Osteoblast (primary cell): Measurements from ENCODE around the gene KRTAP16-1. TPM values are rescaled to one million over a fixed set of nuclear protein-coding genes. Genes with fewer than 3 reads are reported as not detected.

Source experiments
- DNase-seq: peaks from one replicate; pipeline ENCODE4 v3.0.0; 2011; ENCODE audit warnings: low spot score, mixed read lengths; ENCODE audit not compliant: insufficient read length; ENCODE audit errors: missing footprints
- H2AFZ ChIP-seq: 2 replicates; pipeline ENCODE4 v1.6.0; 2011; ENCODE audit warnings: mild to moderate bottlenecking, low read length
- H3K27ac ChIP-seq: 2 replicates; pipeline ENCODE4 v1.5.1; 2011; ENCODE audit warnings: mild to moderate bottlenecking, low read depth, low read length, moderate library complexity
- H3K27me3 ChIP-seq: 2 replicates; pipeline ENCODE4 v1.6.0; 2012; ENCODE audit warnings: mild to moderate bottlenecking, control low read depth, inconsistent platforms, low read length, moderate library complexity; ENCODE audit not compliant: insufficient read depth
- H3K36me3 ChIP-seq: 2 replicates; pipeline ENCODE4 v1.5.1; 2011; ENCODE audit warnings: mild to moderate bottlenecking, low read length, control low read depth, moderate library complexity; ENCODE audit not compliant: insufficient read depth
- H3K4me1 ChIP-seq: 2 replicates; pipeline ENCODE4 v1.5.1; 2011; ENCODE audit warnings: mild to moderate bottlenecking, low read length, control low read depth, moderate library complexity; ENCODE audit not compliant: insufficient read depth
- H3K4me2 ChIP-seq: 2 replicates; pipeline ENCODE4 v1.6.0; 2011; ENCODE audit warnings: mild to moderate bottlenecking, low read length; ENCODE audit not compliant: insufficient read depth
- H3K4me3 ChIP-seq: fragments of 200-600 bp; sonication (generic); 3 replicates; pipeline ENCODE4 v1.5.1; 2012; ENCODE audit warnings: mild to moderate bottlenecking, low read length, inconsistent platforms; ENCODE audit not compliant: insufficient read depth
- H3K79me2 ChIP-seq: 2 replicates; pipeline ENCODE4 v1.6.0; 2012; ENCODE audit warnings: mild to moderate bottlenecking, low read length, control low read depth, inconsistent platforms; ENCODE audit not compliant: insufficient read depth
- H3K9me3 ChIP-seq: 2 replicates; pipeline ENCODE4 v1.5.1; 2011; ENCODE audit warnings: low read depth, low read length, control low read depth
- H4K20me1 ChIP-seq: 2 replicates; pipeline ENCODE4 v1.6.0; 2012; ENCODE audit warnings: mild to moderate bottlenecking, low read length, control low read depth; ENCODE audit not compliant: insufficient read depth
- total RNA-seq: library from RNA; depleted of rRNA; stranded (reverse); fragments of >200 nt; gene quantifications from 2 replicates; pipeline ENCODE4 v1.2.3, GENCODE V29; 2012
- TF ChIP-seq, protein P1 (sequence below): IDR thresholded peaks from 2 replicates; pipeline ENCODE4 v1.5.1; 2011; ENCODE audit warnings: mild to moderate bottlenecking, low read depth, low read length, moderate library complexity; ENCODE audit errors: extremely low read depth

Gene KRTAP16-1
- total RNA-seq, 1 donor = not detected

DNA sequence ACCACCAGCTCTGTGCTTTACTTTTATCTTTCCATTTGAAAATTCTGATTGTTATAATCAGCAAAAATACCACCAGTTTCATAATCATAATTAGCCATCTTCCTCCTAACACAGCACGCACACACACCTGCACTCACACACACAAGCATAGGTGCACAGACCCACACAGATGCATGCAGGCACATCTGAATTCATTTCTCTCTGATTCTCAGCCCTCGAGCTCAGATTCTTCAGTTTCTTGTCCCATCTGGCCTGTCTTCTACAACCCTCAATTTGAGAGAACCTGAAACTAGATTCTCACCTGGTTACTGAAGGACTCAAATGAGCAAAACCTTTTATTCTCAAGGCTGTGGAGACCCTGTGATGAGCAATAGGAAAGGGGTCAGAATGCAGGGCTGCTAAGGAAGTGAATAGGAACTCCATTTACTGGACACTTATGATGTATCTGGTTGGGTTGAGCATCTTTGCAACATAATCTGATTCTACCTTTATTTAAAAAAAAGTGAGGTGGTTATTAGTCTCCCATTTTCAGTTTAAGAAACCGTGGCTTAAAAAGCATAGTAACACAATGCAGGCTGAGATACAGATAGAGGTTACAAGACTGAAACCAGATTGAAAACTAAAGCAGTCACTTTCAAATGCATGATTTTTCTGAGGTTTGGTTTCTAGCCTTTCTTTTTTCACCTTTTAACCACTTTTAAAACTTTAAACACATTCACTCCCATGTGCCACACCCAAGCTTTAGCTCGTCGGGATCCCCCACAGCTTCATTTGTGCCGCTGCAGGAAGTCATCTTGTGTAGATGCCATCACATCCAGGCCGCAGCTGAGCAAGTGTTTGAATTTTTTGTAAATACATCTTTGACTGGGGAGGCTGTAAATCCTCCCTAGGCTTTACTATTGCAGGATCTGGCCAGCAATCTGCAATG is 32.1 kb upstream of the KRTAP16-1 start:
- Histone ChIP-seq H3K4me1 (no peaks in the 10 kb centered on the region), H2AFZ (no peak overlapping the region), H4K20me1 (no peaks in the 10 kb centered on the region), H3K27ac (no peak overlapping the region), H3K4me3 (no peak overlapping the region), H3K79me2 (no peaks in the 10 kb centered on the region), H3K9me3 (peaks cover 1% of the 10 kb centered on the region), H3K4me2 (no peak overlapping the region), H3K27me3 (no peaks in the 10 kb centered on the region), H3K36me3 (no peaks in the 10 kb centered on the region)
- TF ChIP-seq, protein P1, sequence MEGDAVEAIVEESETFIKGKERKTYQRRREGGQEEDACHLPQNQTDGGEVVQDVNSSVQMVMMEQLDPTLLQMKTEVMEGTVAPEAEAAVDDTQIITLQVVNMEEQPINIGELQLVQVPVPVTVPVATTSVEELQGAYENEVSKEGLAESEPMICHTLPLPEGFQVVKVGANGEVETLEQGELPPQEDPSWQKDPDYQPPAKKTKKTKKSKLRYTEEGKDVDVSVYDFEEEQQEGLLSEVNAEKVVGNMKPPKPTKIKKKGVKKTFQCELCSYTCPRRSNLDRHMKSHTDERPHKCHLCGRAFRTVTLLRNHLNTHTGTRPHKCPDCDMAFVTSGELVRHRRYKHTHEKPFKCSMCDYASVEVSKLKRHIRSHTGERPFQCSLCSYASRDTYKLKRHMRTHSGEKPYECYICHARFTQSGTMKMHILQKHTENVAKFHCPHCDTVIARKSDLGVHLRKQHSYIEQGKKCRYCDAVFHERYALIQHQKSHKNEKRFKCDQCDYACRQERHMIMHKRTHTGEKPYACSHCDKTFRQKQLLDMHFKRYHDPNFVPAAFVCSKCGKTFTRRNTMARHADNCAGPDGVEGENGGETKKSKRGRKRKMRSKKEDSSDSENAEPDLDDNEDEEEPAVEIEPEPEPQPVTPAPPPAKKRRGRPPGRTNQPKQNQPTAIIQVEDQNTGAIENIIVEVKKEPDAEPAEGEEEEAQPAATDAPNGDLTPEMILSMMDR = no peak
- peak; percentile 54 for DNase-seq

GRCh38 chr17:41340494-41340893 is 31.4 kb upstream of the KRTAP16-1 start:
- no peaks in the 10 kb centered on the region for H3K27me3 ChIP-seq
- TF ChIP-seq, protein P1 = no peak
- H3K79me2 ChIP-seq = no peaks in the 10 kb centered on the region
- H3K27ac ChIP-seq = no peak overlapping the region
- H3K4me1 ChIP-seq = no peaks in the 10 kb centered on the region
- H4K20me1 ChIP-seq = no peaks in the 10 kb centered on the region
- no peaks in the 10 kb centered on the region for H3K36me3 ChIP-seq
- no peak overlapping the region for H3K4me3 ChIP-seq
- peaks cover 1% of the 10 kb centered on the region for H3K9me3 ChIP-seq
- no peak for DNase-seq
- H2AFZ ChIP-seq = no peak overlapping the region
- H3K4me2 ChIP-seq = no peak overlapping the region

- H3K27me3 ChIP-seq = no peaks in the 10 kb centered on the region
- H3K27ac ChIP-seq = no peak overlapping the region
- no peak for DNase-seq
- H4K20me1 ChIP-seq = no peaks in the 10 kb centered on the region
- H3K9me3 ChIP-seq = peaks cover 1% of the 10 kb centered on the region
- TF ChIP-seq, protein P1 = no peak
- no peak overlapping the region for H3K4me2 ChIP-seq
- H3K4me1 ChIP-seq = no peaks in the 10 kb centered on the region
- H3K79me2 ChIP-seq = no peaks in the 10 kb centered on the region
- no peaks in the 10 kb centered on the region for H3K36me3 ChIP-seq
- no peak overlapping the region for H3K4me3 ChIP-seq
- peak overlapping the region; percentile 60 for H2AFZ ChIP-seq
Observed at GRCh38 chr17:41339571-41340172, 30.6 kb upstream of the KRTAP16-1 start.

GRCh38 chr17:41338961-41339485 is 29.9 kb upstream of the KRTAP16-1 start:
- no peaks in the 10 kb centered on the region for H3K36me3 ChIP-seq
- no peak overlapping the region for H3K4me2 ChIP-seq
- no peak for DNase-seq
- H3K27me3 ChIP-seq = no peaks in the 10 kb centered on the region
- H3K79me2 ChIP-seq = no peaks in the 10 kb centered on the region
- H3K4me1 ChIP-seq = no peaks in the 10 kb centered on the region
- TF ChIP-seq, protein P1 = no peak
- H3K9me3 ChIP-seq = peaks cover 1% of the 10 kb centered on the region
- no peak overlapping the region for H3K4me3 ChIP-seq
- H4K20me1 ChIP-seq = no peaks in the 10 kb centered on the region
- H3K27ac ChIP-seq = no peak overlapping the region
- no peak overlapping the region for H2AFZ ChIP-seq
